ENCODE results near the gene JAGN1.
"Not testable (repeated sequence)": the region's sequence is repeated elsewhere in the genome, so short reads cannot be mapped to it uniquely, and the experiment has no call there.

JAGN1 gene

GRCh38 chr3:9866639-9867038, 23.8 kb upstream of the JAGN1 start:
- no peak for DNase-seq (ENCODE audit: low read depth, low spot score)
- no peak overlapping the region for H3K27ac ChIP-seq (ENCODE audit: low read length)
- H3K4me3 ChIP-seq (ENCODE audit: low read length): no peak overlapping the region
- no peaks in the 10 kb centered on the region for H3K9me3 ChIP-seq (ENCODE audit: control insufficient read depth, insufficient read depth, low read length)
- no CpG with 5 or more reads among the region's 8 CpGs for WGBS (ENCODE audit: insufficient coverage, insufficient read length)
- 0 out of 2 replicates have a peak, but pooled peaks cover 2% of the 10 kb centered on the region for H3K4me1 ChIP-seq (ENCODE audit: control insufficient read depth, insufficient read depth, low read length)
- H3K27me3 ChIP-seq (ENCODE audit: control insufficient read depth, insufficient read depth, low read length): no peaks in the 10 kb centered on the region
- H3K36me3 ChIP-seq (ENCODE audit: control insufficient read depth, insufficient read depth, low read length): no peaks in the 10 kb centered on the region

- no peak overlapping the region for H3K27ac ChIP-seq (ENCODE audit: low read length)
- H3K4me1 ChIP-seq (ENCODE audit: control insufficient read depth, insufficient read depth, low read length): 0 out of 2 replicates have a peak, but pooled peaks cover 2% of the 10 kb centered on the region
- DNase-seq (ENCODE audit: low read depth, low spot score): no peak
- H3K9me3 ChIP-seq (ENCODE audit: control insufficient read depth, insufficient read depth, low read length): no peaks in the 10 kb centered on the region
- no CpG with 5 or more reads among the region's 12 CpGs for WGBS (ENCODE audit: insufficient coverage, insufficient read length)
- H3K36me3 ChIP-seq (ENCODE audit: control insufficient read depth, insufficient read depth, low read length): no peaks in the 10 kb centered on the region
- no peaks in the 10 kb centered on the region for H3K27me3 ChIP-seq (ENCODE audit: control insufficient read depth, insufficient read depth, low read length)
- no peak overlapping the region for H3K4me3 ChIP-seq (ENCODE audit: low read length)
These were observed 23.3 kb upstream of the JAGN1 start for GRCh38 chr3:9867106-9867505.

GRCh38 chr3:9869955-9870354, 20.5 kb upstream of the JAGN1 start:
- Histone ChIP-seq H3K27me3 (ENCODE audit: control insufficient read depth, insufficient read depth, low read length) (no peaks in the 10 kb centered on the region), H3K4me1 (ENCODE audit: control insufficient read depth, insufficient read depth, low read length) (no peaks in the 10 kb centered on the region), H3K4me3 (ENCODE audit: low read length) (no peak overlapping the region), H3K36me3 (ENCODE audit: control insufficient read depth, insufficient read depth, low read length) (no peaks in the 10 kb centered on the region), H3K27ac (ENCODE audit: low read length) (no peak overlapping the region), H3K9me3 (ENCODE audit: control insufficient read depth, insufficient read depth, low read length) (no peaks in the 10 kb centered on the region)
- DNase-seq (ENCODE audit: low read depth, low spot score): no peak
- no CpG with 5 or more reads among the region's 5 CpGs for whole genome bisulfite sequencing (ENCODE audit: insufficient coverage, insufficient read length)

GRCh38 chr3:9870978-9871377, 19.4 kb upstream of the JAGN1 start:
- no peaks in the 10 kb centered on the region for H3K4me1 ChIP-seq (ENCODE audit: control insufficient read depth, insufficient read depth, low read length)
- no peak overlapping the region for H3K27ac ChIP-seq (ENCODE audit: low read length)
- WGBS (ENCODE audit: insufficient coverage, insufficient read length): no CpG with 5 or more reads among the region's 1 CpG
- DNase-seq (ENCODE audit: low read depth, low spot score): no peak
- H3K36me3 ChIP-seq (ENCODE audit: control insufficient read depth, insufficient read depth, low read length): no peaks in the 10 kb centered on the region
- no peaks in the 10 kb centered on the region for H3K9me3 ChIP-seq (ENCODE audit: control insufficient read depth, insufficient read depth, low read length)
- no peak overlapping the region for H3K4me3 ChIP-seq (ENCODE audit: low read length)
- H3K27me3 ChIP-seq (ENCODE audit: control insufficient read depth, insufficient read depth, low read length): no peaks in the 10 kb centered on the region

- not testable (repeated sequence) for H3K4me3 ChIP-seq (ENCODE audit: low read length); H3K27ac ChIP-seq (ENCODE audit: low read length); H3K4me1 ChIP-seq (ENCODE audit: control insufficient read depth, insufficient read depth, low read length); H3K9me3 ChIP-seq (ENCODE audit: control insufficient read depth, insufficient read depth, low read length); DNase-seq (ENCODE audit: low read depth, low spot score); H3K36me3 ChIP-seq (ENCODE audit: control insufficient read depth, insufficient read depth, low read length); H3K27me3 ChIP-seq (ENCODE audit: control insufficient read depth, insufficient read depth, low read length)
- WGBS (ENCODE audit: insufficient coverage, insufficient read length): no CpG with 5 or more reads among the region's 5 CpGs
These were observed 18.3 kb upstream of the JAGN1 start for GRCh38 chr3:9872067-9872466.

GRCh38 chr3:9875448-9875847, 15.0 kb upstream of the JAGN1 start:
- H3K9me3 ChIP-seq (ENCODE audit: control insufficient read depth, insufficient read depth, low read length): no peaks in the 10 kb centered on the region
- no peak overlapping the region for H3K27ac ChIP-seq (ENCODE audit: low read length)
- no peak for DNase-seq (ENCODE audit: low read depth, low spot score)
- no peaks in the 10 kb centered on the region for H3K36me3 ChIP-seq (ENCODE audit: control insufficient read depth, insufficient read depth, low read length)
- no peak overlapping the region for H3K4me3 ChIP-seq (ENCODE audit: low read length)
- peaks cover 2% of the 10 kb centered on the region; the same call in 1 of the 2 replicates for H3K4me1 ChIP-seq (ENCODE audit: control insufficient read depth, insufficient read depth, low read length)
- H3K27me3 ChIP-seq (ENCODE audit: control insufficient read depth, insufficient read depth, low read length): no peaks in the 10 kb centered on the region

GRCh38 chr3:9876255-9876654, 14.2 kb upstream of the JAGN1 start:
- not testable (repeated sequence) for H3K27me3 ChIP-seq (ENCODE audit: control insufficient read depth, insufficient read depth, low read length); DNase-seq (ENCODE audit: low read depth, low spot score)
- WGBS (ENCODE audit: insufficient coverage, insufficient read length): no CpG with 5 or more reads among the region's 4 CpGs

GRCh38 chr3:9876991-9877390, 13.4 kb upstream of the JAGN1 start:
- Histone ChIP-seq H3K4me1 (ENCODE audit: control insufficient read depth, insufficient read depth, low read length) (peaks cover 2% of the 10 kb centered on the region; the same call in 1 of the 2 replicates), H3K27ac (ENCODE audit: low read length) (no peak overlapping the region), H3K36me3 (ENCODE audit: control insufficient read depth, insufficient read depth, low read length) (no peaks in the 10 kb centered on the region), H3K4me3 (ENCODE audit: low read length) (no peak overlapping the region), H3K27me3 (ENCODE audit: control insufficient read depth, insufficient read depth, low read length) (no peaks in the 10 kb centered on the region), H3K9me3 (ENCODE audit: control insufficient read depth, insufficient read depth, low read length) (no peaks in the 10 kb centered on the region)
- no peak for DNase-seq (ENCODE audit: low read depth, low spot score)
- no CpG with 5 or more reads among the region's 12 CpGs for WGBS (ENCODE audit: insufficient coverage, insufficient read length)

More at GRCh38 chr3:9876255-9876654, 14.2 kb upstream of the JAGN1 start:
- H3K36me3 ChIP-seq (ENCODE audit: control insufficient read depth, insufficient read depth, low read length); H3K4me3 ChIP-seq (ENCODE audit: low read length); H3K27ac ChIP-seq (ENCODE audit: low read length); H3K9me3 ChIP-seq (ENCODE audit: control insufficient read depth, insufficient read depth, low read length); H3K4me1 ChIP-seq (ENCODE audit: control insufficient read depth, insufficient read depth, low read length): not testable (repeated sequence)

GRCh38 chr3:9878700-9879099, 11.7 kb upstream of the JAGN1 start:
- Histone ChIP-seq H3K27me3 (ENCODE audit: control insufficient read depth, insufficient read depth, low read length) (no peaks in the 10 kb centered on the region), H3K4me3 (ENCODE audit: low read length) (no peak overlapping the region), H3K9me3 (ENCODE audit: control insufficient read depth, insufficient read depth, low read length) (no peaks in the 10 kb centered on the region), H3K27ac (ENCODE audit: low read length) (no peak overlapping the region), H3K36me3 (ENCODE audit: control insufficient read depth, insufficient read depth, low read length) (no peaks in the 10 kb centered on the region), H3K4me1 (ENCODE audit: control insufficient read depth, insufficient read depth, low read length) (peaks cover 2% of the 10 kb centered on the region; the same call in 1 of the 2 replicates)
- WGBS (ENCODE audit: insufficient coverage, insufficient read length): no CpG with 5 or more reads among the region's 5 CpGs
- DNase-seq (ENCODE audit: low read depth, low spot score): no peak

- H3K9me3 ChIP-seq (ENCODE audit: control insufficient read depth, insufficient read depth, low read length): no peaks in the 10 kb centered on the region
- no peaks in the 10 kb centered on the region for H3K27me3 ChIP-seq (ENCODE audit: control insufficient read depth, insufficient read depth, low read length)
- H3K4me3 ChIP-seq (ENCODE audit: low read length): no peak within 1 kb of the TSS
- H3K36me3 ChIP-seq (ENCODE audit: control insufficient read depth, insufficient read depth, low read length): no peaks in the 10 kb centered on the region
- no peak for DNase-seq (ENCODE audit: low read depth, low spot score)
- peaks cover 2% of the 10 kb centered on the region; the same call in 1 of the 2 replicates for H3K4me1 ChIP-seq (ENCODE audit: control insufficient read depth, insufficient read depth, low read length)
- no CpG with 5 or more reads among the region's 7 CpGs for WGBS (ENCODE audit: insufficient coverage, insufficient read length)
- no peak within 1 kb of the TSS for H3K27ac ChIP-seq (ENCODE audit: low read length)
These were observed 10.4 kb upstream of the JAGN1 start, which contains the start of gene CIDEC for GRCh38 chr3:9879830-9880549. Gene CIDEC (minus strand): TSS chr3:9880253. CDS start chr3:9878486, 1,767 bp downstream.

GRCh38 chr3:9881441-9881840, 9.0 kb upstream of the JAGN1 start:
- no peak for DNase-seq (ENCODE audit: low read depth, low spot score)
- Histone ChIP-seq H3K36me3 (ENCODE audit: control insufficient read depth, insufficient read depth, low read length) (no peaks in the 10 kb centered on the region), H3K4me3 (ENCODE audit: low read length) (no peak overlapping the region), H3K27ac (ENCODE audit: low read length) (no peak overlapping the region), H3K9me3 (ENCODE audit: control insufficient read depth, insufficient read depth, low read length) (no peaks in the 10 kb centered on the region), H3K27me3 (ENCODE audit: control insufficient read depth, insufficient read depth, low read length) (no peaks in the 10 kb centered on the region), H3K4me1 (ENCODE audit: control insufficient read depth, insufficient read depth, low read length) (peaks cover 2% of the 10 kb centered on the region; the same call in 1 of the 2 replicates)
- WGBS (ENCODE audit: insufficient coverage, insufficient read length): no CpG with 5 or more reads among the region's 1 CpG

All from iPS DF 6.9 (cell line).